ENCODE measurements around the gene ADAM15. TPM values are rescaled to one million over a fixed set of nuclear protein-coding genes. Genes with fewer than 3 reads are reported as not detected.

The ADAM15 gene
- total RNA-seq, 1 donor from 2014 or later = 68.3 TPM

GRCh38 chr1:155019377-155020245 is 31.5 kb upstream of the ADAM15 start:
- no peak overlapping the region for H3K27ac ChIP-seq (ENCODE audit: low read depth, low read length)
- H3K4me1 ChIP-seq (ENCODE audit: insufficient read depth, low read length) = peaks cover 9% of the 10 kb centered on the region
- H3K36me3 ChIP-seq (ENCODE audit: insufficient read depth, low read length) = no peaks in the 10 kb centered on the region
- FAIRE-seq = no peak
- no peaks in the 10 kb centered on the region for H3K79me2 ChIP-seq (ENCODE audit: insufficient read depth, low read length)
- H3K4me2 ChIP-seq (ENCODE audit: low read length) = no peak overlapping the region
- Mint-ChIP-seq H3K27ac (ENCODE audit: unreplicated experiment) (peak overlapping the region; percentile 3), H3K4me3 (ENCODE audit: unreplicated experiment) (no peak overlapping the region), H3K27me3 (ENCODE audit: low read depth, unreplicated experiment) (no peaks in the 10 kb centered on the region), H3K36me3 (ENCODE audit: low read depth, unreplicated experiment) (no peaks in the 10 kb centered on the region), H3K9me3 (ENCODE audit: unreplicated experiment) (no peaks in the 10 kb centered on the region), H3K4me1 (ENCODE audit: low read depth, unreplicated experiment) (peaks cover 29% of the 10 kb centered on the region)
- peaks cover 11% of the 10 kb centered on the region for H4K20me1 ChIP-seq (ENCODE audit: insufficient read depth, low read length)
- no peaks in the 10 kb centered on the region for H3K27me3 ChIP-seq (ENCODE audit: insufficient read depth, low read length)
- H3K4me3 ChIP-seq (ENCODE audit: insufficient read depth, low read depth, low read length) = no peak overlapping the region
- no peak overlapping the region for H3K9ac ChIP-seq (ENCODE audit: low read length)
- H3K9me3 ChIP-seq (ENCODE audit: insufficient read depth, low read depth, low read length) = no peaks in the 10 kb centered on the region
- no peak for TF ChIP-seq EZH2 (IDR thresholded peaks at IDR 0.05; ENCODE audit: insufficient read depth, low read length)
- no peak for TF ChIP-seq CTCF (IDR thresholded peaks at IDR 0.05; ENCODE audit: insufficient read depth, low read depth, low read length)
- H2AFZ ChIP-seq (ENCODE audit: low read depth, low read length) = no peak overlapping the region
- no peak for DNase-seq (ENCODE audit: low read depth)

- H3K4me1 Mint-ChIP-seq (ENCODE audit: low read depth, unreplicated experiment) = peaks cover 29% of the 10 kb centered on the region
- H3K27me3 Mint-ChIP-seq (ENCODE audit: low read depth, unreplicated experiment) = no peaks in the 10 kb centered on the region
- H3K4me3 Mint-ChIP-seq (ENCODE audit: unreplicated experiment) = peak overlapping the region; percentile 23
- Histone ChIP-seq H3K27ac (ENCODE audit: low read depth, low read length) (no peak overlapping the region), H3K9me3 (ENCODE audit: insufficient read depth, low read depth, low read length) (no peaks in the 10 kb centered on the region), H3K27me3 (ENCODE audit: insufficient read depth, low read length) (no peaks in the 10 kb centered on the region), H3K36me3 (ENCODE audit: insufficient read depth, low read length) (no peaks in the 10 kb centered on the region), H3K79me2 (ENCODE audit: insufficient read depth, low read length) (no peaks in the 10 kb centered on the region), H3K4me1 (ENCODE audit: insufficient read depth, low read length) (peaks cover 4% of the 10 kb centered on the region), H3K4me3 (ENCODE audit: insufficient read depth, low read depth, low read length) (no peak overlapping the region), H4K20me1 (ENCODE audit: insufficient read depth, low read length) (peaks cover 11% of the 10 kb centered on the region), H2AFZ (ENCODE audit: low read depth, low read length) (no peak overlapping the region), H3K9ac (ENCODE audit: low read length) (no peak overlapping the region), H3K4me2 (ENCODE audit: low read length) (no peak overlapping the region)
- DNase-seq (ENCODE audit: low read depth) = no peak
- peak overlapping the region; percentile 64 for H3K27ac Mint-ChIP-seq (ENCODE audit: unreplicated experiment)
- no peaks in the 10 kb centered on the region for H3K9me3 Mint-ChIP-seq (ENCODE audit: unreplicated experiment)
- no peaks in the 10 kb centered on the region for H3K36me3 Mint-ChIP-seq (ENCODE audit: low read depth, unreplicated experiment)
- TF ChIP-seq EZH2 (IDR thresholded peaks at IDR 0.05; ENCODE audit: insufficient read depth, low read length) (no peak), CTCF (IDR thresholded peaks at IDR 0.05; ENCODE audit: insufficient read depth, low read depth, low read length) (no peak)
- no peak for FAIRE-seq
Measured at GRCh38 chr1:155022136-155022926, 28.8 kb upstream of the ADAM15 start.

Measured in astrocyte (in vitro differentiated cells and primary cell).